Endometrial microvascular endothelial cells (primary cell): ENCODE results near the gene CLBA1. TPM values are rescaled to one million over a fixed set of nuclear protein-coding genes. Genes with fewer than 3 reads are reported as not detected.

Experiments
- in situ Hi-C: cut with HindIII; loops from 2 replicates; pipeline ENCODE4 v1.10.0; 2017; ENCODE audit warnings: low sequenced_read_pairs, low pct_unique_long_range_greater_than_20kb; ENCODE audit errors: inconsistent ontology term
- total RNA-seq: library from RNA; depleted of rRNA; stranded (reverse); fragments of >200 nt; gene quantifications from one replicate; pipeline ENCODE4 v1.2.3, GENCODE V29; 2015; ENCODE audit errors: inconsistent ontology term

The CLBA1 gene
- total RNA-seq, 1 donor from 2014 or later: 5.0 TPM

- in situ Hi-C loops: no loop called here
These were observed 7.7 kb downstream of the CLBA1 start for GRCh38 chr14:104993306-104993705.

- in situ Hi-C loops: no loop called here
These were observed 8.4 kb downstream of the CLBA1 start for GRCh38 chr14:104993808-104994591.

GRCh38 chr14:104994978-104995377, 9.4 kb downstream of the CLBA1 start:
- in situ Hi-C loops: no loop called here

- in situ Hi-C loops: no loop called here
These were observed 10.4 kb downstream of the CLBA1 start for GRCh38 chr14:104996032-104996431.

GRCh38 chr14:104996483-104996882, 10.9 kb downstream of the CLBA1 start:
- in situ Hi-C loops: no loop called here

GRCh38 chr14:104998801-104999200, 13.2 kb downstream of the CLBA1 start:
- in situ Hi-C loops: no loop called here

- in situ Hi-C loops: no loop called here
These were observed 13.8 kb downstream of the CLBA1 start for GRCh38 chr14:104999361-104999760.

- in situ Hi-C loops: no loop called here
These were observed 19.8 kb downstream of the CLBA1 start for GRCh38 chr14:105005329-105005928.

GRCh38 chr14:105005929-105006830, 20.6 kb downstream of the CLBA1 start:
- in situ Hi-C loops: no loop called here

GRCh38 chr14:105006831-105007592, 21.4 kb downstream of the CLBA1 start:
- in situ Hi-C loops: no loop called here

- in situ Hi-C loops: no loop called here
These were observed 22.1 kb downstream of the CLBA1 start for GRCh38 chr14:105007593-105008264.

- in situ Hi-C loops: no loop called here
These were observed 24.5 kb downstream of the CLBA1 start for GRCh38 chr14:105010106-105010505.

GRCh38 chr14:105010891-105011291, 25.3 kb downstream of the CLBA1 start:
- in situ Hi-C loops: no loop called here

- in situ Hi-C loops: no loop called here
These were observed 25.9 kb downstream of the CLBA1 start for GRCh38 chr14:105011312-105011990.

GRCh38 chr14:105012171-105012985, 26.8 kb downstream of the CLBA1 start:
- in situ Hi-C loops: no loop called here

- in situ Hi-C loops: no loop called here
These were observed 27.7 kb downstream of the CLBA1 start for GRCh38 chr14:105013150-105013785.

- in situ Hi-C loops: no loop called here
These were observed 28.4 kb downstream of the CLBA1 start for GRCh38 chr14:105014032-105014431.
